Activated T-helper 1 cell treated with anti-CD3 and anti-CD28 coated beads, Interleukin-2, amount 50 U/mL, for 16 hours (primary cell): ENCODE results near the gene SGTB.

Source experiments
- DNase-seq, 2 donors: peaks; one replicate each; pipeline ENCODE4 v3.0.0-alpha.2; 2020; ENCODE audit warnings: low read depth in 1 of 2, low spot score in 1 of 2

The SGTB gene, protein sequence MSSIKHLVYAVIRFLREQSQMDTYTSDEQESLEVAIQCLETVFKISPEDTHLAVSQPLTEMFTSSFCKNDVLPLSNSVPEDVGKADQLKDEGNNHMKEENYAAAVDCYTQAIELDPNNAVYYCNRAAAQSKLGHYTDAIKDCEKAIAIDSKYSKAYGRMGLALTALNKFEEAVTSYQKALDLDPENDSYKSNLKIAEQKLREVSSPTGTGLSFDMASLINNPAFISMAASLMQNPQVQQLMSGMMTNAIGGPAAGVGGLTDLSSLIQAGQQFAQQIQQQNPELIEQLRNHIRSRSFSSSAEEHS

DNA sequence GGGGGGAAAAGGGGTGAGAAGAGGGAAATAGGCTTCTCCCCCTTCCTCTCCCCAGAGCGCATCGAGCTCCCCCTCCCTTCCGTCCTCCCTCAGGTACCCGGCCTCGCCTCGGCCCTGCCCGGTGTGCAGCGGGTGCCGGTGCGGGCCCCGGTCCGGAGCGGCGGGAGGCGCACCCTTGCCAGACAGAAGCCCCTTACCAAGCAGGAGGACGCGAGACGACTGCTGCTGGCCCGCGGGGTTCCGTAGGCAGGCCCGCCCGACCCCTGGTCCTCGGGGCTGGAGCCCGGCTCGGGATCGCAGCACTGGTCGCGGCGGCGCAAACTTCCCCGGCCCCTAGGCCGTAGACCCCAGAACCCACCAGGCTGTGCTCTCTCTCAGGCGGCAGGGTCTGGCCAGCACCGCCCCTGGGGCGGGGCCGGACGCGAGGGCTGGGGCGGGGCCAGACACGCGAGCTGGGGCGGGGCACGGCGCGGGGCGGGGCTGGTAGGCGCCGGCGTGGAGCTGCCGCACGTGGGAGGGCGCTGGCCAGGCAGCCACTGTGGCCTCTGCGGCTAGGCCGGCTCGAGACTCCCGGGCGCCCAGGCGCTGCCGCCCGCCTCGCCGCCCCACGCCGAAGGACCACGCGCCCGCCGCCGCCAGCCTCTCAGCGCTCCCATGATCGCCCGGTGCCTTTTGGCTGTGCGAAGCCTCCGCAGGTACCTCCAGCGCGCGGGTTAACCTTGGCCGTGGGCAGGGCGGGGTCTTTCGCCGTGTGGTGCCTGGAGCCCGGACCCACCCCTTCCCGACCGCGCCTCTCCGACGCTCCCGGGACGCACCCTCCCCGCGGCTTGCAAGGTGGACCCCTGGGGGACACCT, at the start of gene SGTB, which contains the start of gene NLN:
TSS of gene SGTB (minus strand) at position 390 of the 855 bp plus-strand sequence. CDS start 1,302 bp downstream, outside the sequence.
TSS of gene NLN (plus strand) at position 486 of the 855 bp plus-strand sequence. CDS start at position 655, 169 bp downstream.
- DNase-seq = peak; percentile 68 to 78

DNA sequence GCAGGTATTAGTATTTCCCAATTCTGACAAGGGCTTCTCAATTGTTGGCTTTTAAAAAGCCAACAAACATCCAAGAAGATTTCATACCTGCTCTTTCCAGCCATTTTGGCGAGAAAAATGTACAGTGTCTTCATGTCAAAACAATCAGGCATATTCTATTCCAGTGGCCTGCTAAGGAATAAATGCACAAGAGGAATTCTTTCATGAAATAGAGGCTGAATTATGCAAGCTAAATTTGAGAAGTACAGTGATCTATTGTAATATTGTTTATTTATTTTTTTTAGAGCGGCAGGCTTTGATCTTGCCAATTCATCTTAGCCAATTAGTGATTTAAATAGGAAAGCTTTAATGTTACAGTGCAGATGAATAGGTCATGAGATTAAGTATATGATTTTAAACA, 49.4 kb upstream of the SGTB start:
- DNase-seq = no peak

DNA sequence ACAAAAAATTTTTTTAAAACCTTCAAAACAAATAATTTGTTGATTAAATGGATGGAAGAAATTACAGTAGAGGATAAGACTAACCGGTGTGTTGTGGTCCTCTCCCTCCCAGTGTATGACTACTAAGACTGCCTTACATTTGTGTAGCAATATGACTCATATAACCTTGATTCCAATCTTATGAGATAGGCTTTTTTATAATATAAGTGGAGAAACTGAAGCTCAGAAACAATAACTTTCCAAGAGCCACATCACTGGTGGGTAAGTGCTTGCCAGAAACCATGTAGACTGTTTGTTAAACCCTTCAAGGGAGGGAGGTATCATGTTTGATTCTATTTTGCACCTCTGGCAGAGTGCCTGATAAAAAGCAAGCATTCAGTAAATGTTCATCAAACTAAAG, 47.6 kb upstream of the SGTB start:
- no peak for DNase-seq

DNA sequence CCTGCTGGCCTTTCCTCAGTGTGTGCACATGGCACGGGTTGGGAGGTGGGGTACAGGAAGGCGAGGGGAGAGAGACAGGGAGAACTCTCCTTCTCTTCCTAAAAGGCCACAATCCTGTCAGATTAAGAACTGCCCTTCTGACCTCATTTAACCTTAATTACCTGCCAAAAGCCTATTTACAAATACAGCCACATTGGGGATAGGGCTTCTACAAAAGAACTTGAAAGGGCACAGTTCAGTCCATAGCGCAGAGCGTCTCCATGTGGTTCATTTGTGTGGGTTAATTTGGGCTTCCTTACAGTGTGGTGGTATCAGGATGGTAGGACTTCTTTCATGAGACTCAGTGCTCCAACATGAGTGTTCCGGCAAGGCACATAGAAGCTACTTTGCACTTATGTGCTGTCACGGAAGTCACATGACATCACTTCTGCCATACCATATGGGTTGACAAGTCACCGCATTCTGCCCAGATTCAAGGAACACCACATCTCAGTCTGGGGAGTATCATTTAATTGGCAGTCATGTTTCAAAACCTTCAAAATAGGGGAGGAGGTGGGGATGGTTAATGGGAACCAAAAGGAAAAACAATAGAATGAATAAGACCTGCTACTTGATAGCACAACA, 46.9 kb upstream of the SGTB start:
- DNase-seq = no peak

DNA sequence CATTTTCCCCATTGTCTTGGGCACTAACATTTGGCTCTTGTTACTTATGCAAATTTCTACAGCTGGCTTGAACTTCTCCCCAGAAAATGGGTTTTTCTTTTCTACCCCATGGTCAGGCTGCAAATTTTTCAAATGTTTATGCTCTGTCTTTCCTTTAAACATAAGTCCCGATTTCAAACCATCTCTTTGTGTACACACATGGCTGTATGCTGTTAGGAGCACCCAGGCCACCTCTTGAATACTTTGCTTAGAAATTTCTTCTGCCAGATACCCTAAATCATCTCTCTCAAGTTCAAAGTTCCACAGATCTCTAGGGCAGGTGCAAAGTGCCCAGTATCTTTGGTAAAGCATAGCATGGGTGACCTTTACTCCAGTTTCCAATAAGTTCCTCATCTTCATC, 45.7 kb upstream of the SGTB start:
- no peak for DNase-seq

DNA sequence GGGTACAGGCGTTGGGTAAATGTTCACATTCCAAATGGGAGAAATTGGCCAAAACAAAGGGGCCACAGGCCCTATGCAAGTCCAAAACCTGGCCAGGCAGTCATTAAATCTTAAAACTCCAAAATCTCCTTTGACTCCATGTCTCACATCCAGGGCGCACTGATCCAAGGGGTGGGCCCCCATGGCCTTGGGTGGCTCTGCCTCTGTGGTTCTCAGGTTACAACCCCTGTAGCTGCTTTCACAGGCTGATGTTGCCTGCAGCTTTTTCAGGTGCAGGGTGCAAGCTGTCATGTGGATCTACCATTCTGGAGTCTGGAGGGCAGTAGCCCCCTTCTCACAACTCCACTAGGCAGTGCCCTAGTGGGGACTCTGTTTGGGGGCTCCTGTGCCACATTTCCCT, 44.9 kb upstream of the SGTB start:
- no peak for DNase-seq

DNA sequence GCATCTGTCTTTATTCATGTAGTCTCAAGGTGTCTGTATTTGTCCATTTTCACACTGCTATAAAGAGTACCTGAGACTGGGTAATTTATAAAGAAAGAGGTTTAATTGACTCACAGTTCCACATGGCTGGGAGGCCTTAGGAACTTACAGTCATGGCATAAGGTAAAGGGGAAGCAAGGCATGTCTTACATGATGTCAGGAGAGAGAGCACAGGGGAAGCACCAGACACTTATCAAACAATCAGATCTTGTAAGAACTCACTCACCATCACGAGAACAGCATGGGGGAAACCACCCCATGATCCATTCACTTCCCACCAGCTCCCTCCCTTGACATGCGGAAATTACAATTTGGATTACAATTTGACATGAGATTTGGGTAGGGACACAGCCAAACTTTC, 44.3 kb upstream of the SGTB start:
- no peak for DNase-seq

DNA sequence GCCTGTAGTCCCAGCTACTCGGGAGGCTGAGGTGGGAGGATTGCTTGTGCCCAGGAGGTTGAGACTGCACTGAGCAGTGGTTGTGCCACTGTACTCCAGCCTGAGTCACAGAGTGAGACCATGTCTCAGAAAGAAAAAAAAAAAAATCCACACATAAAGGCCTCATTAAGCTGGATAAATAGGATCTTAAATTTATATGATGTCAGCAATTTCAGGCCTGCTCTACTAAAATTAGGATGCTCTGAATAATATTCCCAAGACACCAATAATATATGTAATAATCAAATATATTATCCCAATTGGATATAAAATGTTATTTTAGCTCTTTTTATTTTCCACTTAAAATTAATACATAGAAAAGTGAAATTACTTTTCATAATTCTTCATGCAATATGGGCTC, 43.7 kb upstream of the SGTB start:
- DNase-seq = no peak

DNA sequence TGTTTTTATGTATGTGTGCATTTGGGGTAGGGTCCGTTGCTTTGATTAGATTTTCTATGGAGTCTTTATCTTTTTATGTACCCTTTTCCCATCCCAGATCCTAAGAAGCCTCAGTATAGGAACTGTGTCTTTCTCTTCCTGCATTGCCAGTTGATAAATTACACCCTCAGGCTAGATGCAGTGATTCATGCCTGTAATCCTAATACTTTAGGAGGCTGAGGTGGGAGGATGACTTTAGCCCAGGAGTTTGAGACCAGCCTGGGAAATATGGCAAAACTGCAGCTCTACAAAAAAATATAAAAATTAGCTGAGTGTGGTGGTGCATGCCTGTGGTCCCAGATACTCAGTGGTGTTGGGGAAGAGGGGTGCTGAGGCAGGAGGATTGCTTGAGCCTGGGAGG, 40.3 kb upstream of the SGTB start:
- no peak for DNase-seq

DNA sequence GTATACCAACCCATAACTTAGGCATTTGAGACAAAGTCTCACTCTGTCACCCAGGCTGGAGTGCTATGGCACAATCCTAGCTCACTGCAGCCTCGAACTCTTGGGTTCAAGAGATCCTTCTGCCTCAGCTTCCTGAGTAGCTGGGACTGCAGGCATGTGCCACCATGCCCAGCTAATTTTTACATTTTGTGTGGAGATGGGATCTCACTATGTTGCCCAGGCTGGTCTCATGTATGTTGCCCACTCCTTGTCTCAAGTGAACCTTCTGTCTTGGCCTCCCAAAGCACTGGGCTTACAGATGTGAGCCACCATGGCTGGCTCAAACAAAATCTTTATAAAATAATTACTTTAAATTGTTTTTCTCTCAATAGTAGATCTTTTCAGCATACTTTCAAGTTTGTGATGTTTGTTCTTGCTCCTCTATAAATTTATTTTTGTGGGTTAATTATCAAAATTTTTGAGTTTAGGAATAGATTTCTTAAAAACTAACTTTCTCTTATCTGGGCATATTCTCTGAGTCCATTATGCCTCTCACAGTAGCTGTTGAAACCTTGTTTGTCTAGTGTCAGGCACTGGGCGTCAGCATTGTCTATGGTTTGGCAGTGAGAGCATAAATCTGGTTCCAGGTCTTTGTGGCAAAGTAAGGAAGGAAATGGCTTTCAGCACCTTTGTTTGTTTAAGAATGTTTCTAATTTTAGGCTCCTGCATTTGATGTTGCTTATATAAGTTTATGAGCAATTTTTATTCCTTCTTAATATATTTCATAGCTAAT, 38.8 kb upstream of the SGTB start:
- DNase-seq = peak; percentile 9 to 13

DNA sequence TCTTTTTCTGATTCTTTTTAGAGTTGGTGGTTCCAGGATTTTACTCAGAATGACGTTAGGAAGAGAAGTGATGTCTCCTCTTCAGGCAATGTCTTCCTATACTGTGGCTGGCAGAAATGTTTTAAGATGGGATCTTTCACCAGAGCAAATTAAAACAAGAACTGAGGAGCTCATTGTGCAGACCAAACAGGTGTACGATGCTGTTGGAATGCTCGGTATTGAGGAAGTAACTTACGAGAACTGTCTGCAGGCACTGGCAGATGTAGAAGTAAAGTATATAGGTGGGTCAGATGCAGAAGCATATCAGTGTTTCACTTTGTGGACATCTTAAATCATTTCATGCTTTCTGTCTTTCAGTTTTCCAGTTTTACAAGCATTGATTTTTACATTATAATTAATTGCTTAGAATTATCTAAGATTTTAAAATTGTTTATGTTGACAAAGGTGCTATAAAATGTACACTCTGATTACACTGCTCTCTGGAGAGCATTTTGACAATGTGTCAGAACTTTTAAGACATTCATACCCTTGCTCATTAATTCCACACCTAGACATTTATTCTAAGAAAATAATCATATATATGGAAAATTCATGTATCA, 36.7 kb upstream of the SGTB start:
- DNase-seq = no peak

DNA sequence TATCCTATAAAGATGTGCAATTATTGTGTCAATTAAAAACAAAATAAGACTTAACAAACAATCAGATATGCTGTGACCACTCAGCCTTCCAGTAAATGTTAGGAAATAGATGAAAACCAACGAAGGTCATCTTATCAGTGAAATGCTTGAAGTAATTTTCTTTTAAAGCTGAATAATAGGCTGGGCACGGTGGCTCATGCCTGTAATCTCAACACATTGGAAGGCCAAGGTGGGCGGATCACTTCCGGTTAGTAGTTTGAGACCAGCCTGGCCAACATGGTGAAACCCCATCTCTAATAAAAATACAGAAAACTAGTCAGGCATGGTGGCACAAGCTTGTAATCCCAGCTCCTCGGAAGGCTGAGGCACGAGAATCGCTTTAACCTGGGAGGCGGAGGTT, 31.3 kb upstream of the SGTB start:
- DNase-seq = no peak

DNA sequence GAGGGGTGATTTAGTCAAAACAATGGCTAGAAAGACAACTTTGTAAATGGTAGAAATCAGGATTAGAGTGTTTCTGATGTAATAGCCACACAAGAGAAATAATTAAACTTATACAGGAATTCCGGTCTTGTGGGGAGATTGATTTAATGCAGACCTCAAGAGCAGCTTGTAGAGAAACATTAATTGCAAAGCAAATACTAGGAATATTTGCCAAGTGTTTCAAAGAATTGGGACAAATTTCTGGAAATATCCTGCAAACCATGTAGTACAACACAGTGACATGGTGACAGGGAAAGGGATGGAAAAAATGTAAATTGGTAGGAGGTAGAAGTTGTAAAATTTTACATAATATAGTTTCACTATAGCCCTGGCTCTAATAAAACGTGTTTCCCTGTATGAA, 29.0 kb upstream of the SGTB start:
- no peak for DNase-seq

DNA sequence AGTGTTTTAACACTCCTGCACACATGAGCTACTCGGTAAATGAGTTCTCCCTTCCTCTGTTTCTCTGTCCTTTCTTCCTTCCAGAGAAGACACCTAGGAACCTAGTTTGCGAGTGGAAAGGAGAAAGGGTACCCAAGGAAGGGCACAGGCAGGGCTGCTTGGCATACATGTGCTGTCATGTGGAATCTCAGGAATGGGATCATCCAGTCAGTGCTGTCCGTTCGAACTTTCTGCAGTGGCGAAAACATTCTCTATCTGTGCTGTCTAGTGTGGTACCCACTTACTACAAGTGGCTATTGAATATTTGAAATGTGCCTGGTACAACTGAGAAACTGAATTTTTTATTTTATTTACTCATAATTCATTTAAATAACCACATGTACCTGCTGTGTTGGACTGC, 28.0 kb upstream of the SGTB start:
- DNase-seq = no peak

DNA sequence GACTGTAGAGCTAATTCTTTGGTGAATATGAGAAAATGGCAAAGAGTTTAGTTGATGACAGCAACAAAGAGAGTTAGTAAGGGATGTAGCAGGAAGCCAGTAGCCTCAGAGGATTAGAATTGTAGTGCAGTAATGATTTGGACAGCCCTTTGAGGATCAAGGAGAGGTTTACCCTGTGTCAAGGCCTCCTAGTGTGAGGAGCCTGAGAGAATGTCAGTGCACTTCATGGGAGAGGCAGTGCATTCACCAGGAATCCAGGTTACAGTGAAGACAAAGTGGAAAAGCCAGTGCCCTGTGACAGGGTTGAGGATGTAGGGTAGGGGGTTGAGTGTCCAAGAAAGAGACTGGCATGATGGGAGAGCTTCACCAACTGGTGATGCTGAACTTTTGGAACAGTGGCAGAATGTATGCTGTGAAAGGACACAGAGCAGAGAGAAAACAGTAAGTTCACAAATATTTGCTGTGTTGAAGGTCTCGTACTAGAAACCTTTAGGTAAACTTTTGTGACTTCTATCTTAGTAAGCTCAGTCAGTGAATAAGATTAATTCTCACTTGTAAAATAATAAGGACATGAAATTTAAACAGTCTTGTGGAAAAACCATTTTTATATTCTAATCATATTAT, 27.4 kb upstream of the SGTB start:
- no peak for DNase-seq

DNA sequence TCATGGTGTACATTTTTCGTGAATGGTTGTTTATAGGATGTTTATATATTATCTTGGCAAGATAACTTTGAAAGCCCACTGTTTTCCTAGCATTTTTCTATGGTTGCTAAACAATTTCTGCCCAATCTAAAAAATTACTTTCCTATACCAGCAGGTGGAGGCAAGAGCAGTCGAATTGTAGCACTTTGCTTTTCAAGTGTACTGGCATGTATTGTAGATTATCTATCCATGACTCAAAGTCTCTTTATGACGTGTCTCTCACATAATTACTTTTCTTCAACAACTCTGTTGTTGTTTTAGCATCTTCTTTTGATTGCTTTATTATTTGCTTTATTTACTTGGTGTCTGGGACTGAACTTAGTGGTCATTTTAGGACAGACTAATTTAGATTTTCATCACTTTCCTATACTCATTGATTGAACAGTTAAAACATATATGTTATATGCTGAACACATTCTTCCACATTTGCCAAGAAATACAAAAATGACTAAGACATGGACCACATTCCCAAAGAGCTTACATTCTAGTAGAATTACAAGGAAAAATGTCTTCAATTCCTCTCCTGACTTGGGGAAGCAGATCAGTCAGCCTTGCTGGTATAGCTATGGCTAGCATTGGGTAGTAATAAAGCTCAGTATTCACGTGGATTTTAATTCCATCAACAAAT, 20.8 kb upstream of the SGTB start:
- no peak for DNase-seq

DNA sequence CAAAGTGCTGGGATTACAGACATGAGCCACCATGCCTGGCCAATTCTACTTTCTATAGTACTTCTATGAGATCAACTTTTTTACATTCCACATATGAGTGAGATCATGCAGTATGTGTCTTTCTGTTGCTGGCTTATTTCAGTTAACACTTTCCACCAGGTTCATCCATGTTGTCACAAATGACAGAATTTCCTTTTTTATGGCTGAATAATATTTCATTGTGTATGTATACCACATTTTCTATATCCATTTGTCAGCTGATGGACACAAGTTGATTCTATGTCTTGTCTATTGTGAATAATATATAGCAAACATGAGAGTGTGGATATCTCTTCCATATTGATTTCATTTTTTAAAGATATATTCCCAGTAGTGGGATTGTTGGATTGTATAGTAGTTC, 17.3 kb upstream of the SGTB start:
- no peak for DNase-seq

DNA sequence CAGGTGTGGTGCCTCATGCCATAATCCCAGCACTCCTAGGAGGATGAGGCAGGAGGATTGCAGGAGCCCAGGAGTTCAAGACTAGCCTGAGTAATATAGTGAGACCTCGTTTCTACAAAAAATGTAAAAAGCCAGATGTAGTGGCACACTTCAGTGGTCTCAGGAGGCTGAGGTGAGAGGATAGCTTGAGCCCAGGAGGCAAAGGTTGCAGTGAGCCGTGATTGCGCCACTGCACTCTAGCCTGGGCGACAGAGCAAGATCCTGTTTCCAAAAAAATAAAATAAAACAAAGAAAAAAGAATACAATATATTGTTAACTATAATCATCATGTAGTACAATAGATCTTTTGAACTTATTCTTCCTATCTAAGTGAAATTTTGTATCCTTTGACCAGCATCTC, 16.4 kb upstream of the SGTB start:
- DNase-seq = no peak

DNA sequence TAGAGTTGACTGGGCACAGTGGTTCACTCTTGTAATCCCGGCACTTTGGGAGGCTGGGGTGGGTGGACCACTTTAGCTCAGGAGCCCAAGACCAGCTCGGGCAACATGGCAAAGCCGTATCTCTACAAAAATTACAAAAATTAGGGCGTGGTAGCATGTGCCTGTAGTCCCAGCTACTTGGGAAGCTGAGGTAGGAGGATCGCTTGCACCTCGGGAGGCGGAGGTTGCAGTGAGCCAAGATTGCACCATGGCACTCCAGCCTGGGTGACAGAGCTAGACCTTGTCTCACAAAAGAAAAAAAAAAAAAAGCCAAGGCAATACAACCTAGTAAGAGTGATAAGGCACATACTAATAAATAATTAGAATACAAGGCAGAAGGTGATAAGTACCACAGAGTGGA, 15.9 kb upstream of the SGTB start:
- no peak for DNase-seq

DNA sequence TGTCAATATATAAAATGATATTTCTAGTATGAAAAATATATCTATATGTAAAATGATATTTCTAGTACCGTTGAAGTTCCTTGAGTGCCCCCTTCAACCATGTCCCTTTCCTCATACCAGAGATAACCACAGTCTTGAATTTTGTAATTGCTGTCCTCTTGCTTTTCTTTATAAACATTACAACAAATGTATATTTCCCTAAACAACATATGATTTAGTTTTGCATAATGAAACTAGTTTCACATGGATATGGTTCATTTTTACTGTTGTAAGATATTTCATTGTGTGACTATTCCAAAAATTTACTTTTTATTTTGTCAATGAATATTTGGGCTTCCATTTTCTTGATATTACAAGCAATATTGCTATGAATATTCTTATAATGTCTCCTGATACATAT, 14.1 kb upstream of the SGTB start:
- DNase-seq = no peak
